Fibroblast of lung (primary cell): ENCODE data around the gene BCKDK.
"Not testable (repeated sequence)": the region's sequence is repeated elsewhere in the genome, so short reads cannot be mapped to it uniquely, and the experiment has no call there.

ENCODE experiments used
- CTCF ChIP-seq, 2 donors: IDR thresholded peaks in 1 of 2; conservative IDR thresholded peaks in 1 of 2; 1 replicate in 1 of 2; 2 replicates in 1 of 2; pipeline ENCODE4 v1.5.1; 2011 to 2012; ENCODE audit warnings: low read length in 2 of 2, control low read depth in 1 of 2, inconsistent platforms in 1 of 2, low read depth in 1 of 2, mild to moderate bottlenecking in 1 of 2
- EZH2 ChIP-seq: IDR thresholded peaks from 2 replicates; pipeline ENCODE4 v1.5.1; 2012; ENCODE audit warnings: low read length, control low read depth, mild to moderate bottlenecking; ENCODE audit errors: missing control alignments

GRCh38 chr16:31141071-31141469, 32.9 kb downstream of the BCKDK start:
- TF ChIP-seq CTCF (conservative IDR thresholded peaks at IDR 0.05 in 1 of 2, IDR thresholded peaks at IDR 0.05 in 1 of 2; ENCODE audit: low read depth in 1 of 2, low read length in 2 of 2); EZH2: not testable (repeated sequence)
